Epithelial cell of proximal tubule (primary cell): ENCODE results near the gene CCDC149. TPM values are rescaled to one million over a fixed set of nuclear protein-coding genes. Genes with fewer than 3 reads are reported as not detected.

Experiments used
- DNase-seq: peaks from one replicate; pipeline ENCODE4 v3.0.0-alpha.2; 2011; ENCODE audit warnings: low read depth
- H3K4me3 ChIP-seq: 2 replicates; pipeline ENCODE4 v1.5.1; 2011; ENCODE audit warnings: low read depth, mild to moderate bottlenecking, low read length
- CTCF ChIP-seq: conservative IDR thresholded peaks from 2 replicates; pipeline ENCODE4 v1.5.1; 2012; ENCODE audit warnings: low read depth, mild to moderate bottlenecking, low read length
- total RNA-seq: library from RNA; depleted of rRNA; stranded (reverse); fragments of >200 nt; gene quantifications from 2 replicates; pipeline ENCODE4 v1.2.3, GENCODE V29; 2015

The CCDC149 gene
- total RNA-seq, 1 donor from 2014 or later = 2.8 TPM

- DNase-seq = no peak
- TF ChIP-seq CTCF = peak; percentile 19
- H3K4me3 ChIP-seq = no peak overlapping the region
Measured at GRCh38 chr4:24885342-24885741, 27.5 kb downstream of the CCDC149 start.

GRCh38 chr4:24884902-24885301 is 27.9 kb downstream of the CCDC149 start:
- DNase-seq = no peak
- no peak overlapping the region for H3K4me3 ChIP-seq
- TF ChIP-seq CTCF = no peak

GRCh38 chr4:24881508-24882196 is 31.2 kb downstream of the CCDC149 start:
- no peak for TF ChIP-seq CTCF
- H3K4me3 ChIP-seq = no peak overlapping the region
- no peak for DNase-seq

GRCh38 chr4:24880186-24880585 is 32.7 kb downstream of the CCDC149 start:
- TF ChIP-seq CTCF = no peak
- H3K4me3 ChIP-seq = no peak overlapping the region
- DNase-seq = no peak

GRCh38 chr4:24878636-24879016 is 34.2 kb downstream of the CCDC149 start:
- no peak overlapping the region for H3K4me3 ChIP-seq
- TF ChIP-seq CTCF = no peak
- no peak for DNase-seq

GRCh38 chr4:24877868-24878635 is 34.8 kb downstream of the CCDC149 start:
- no peak overlapping the region for H3K4me3 ChIP-seq
- TF ChIP-seq CTCF = no peak
- DNase-seq = no peak
